ENCODE results near the gene LMOD1.
A peak's percentile ranks its signal among the peaks of the same experiment; 100 is the strongest.
"Not testable (repeated sequence)": the region's sequence is repeated elsewhere in the genome, so short reads cannot be mapped to it uniquely, and the experiment has no call there.

Gene LMOD1

DNA sequence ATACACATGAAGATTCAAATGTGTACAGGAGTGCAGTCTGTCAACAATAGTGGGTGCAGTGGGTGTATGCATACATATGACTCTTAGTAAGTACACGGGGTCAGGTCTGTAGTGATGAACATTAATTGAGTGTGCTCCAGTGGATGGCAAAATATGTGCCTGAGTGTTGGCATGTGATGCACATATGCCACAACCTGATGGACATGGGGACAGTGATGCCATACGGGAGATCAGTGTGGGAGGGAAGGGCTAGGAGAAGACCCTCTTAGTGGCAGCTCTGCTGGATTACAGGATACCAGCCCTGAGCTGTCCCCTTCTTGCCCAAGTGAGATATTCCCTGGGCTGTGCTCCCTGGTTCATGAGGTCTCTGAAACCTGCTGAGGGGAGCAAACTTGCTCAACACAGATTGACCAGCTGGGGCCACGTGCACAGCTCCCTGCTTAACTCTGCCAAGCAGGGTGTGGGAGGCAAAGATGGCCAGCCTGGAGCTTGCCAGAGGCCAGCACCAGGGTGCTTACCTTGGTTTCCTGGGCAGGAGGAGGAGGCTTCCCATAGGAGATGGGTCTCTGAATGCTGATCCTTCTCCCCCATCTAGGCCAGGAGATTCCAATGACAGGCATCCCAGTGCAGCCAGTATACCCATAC, 55.4 kb downstream of the LMOD1 start:
- DNase-seq = no peak

DNA sequence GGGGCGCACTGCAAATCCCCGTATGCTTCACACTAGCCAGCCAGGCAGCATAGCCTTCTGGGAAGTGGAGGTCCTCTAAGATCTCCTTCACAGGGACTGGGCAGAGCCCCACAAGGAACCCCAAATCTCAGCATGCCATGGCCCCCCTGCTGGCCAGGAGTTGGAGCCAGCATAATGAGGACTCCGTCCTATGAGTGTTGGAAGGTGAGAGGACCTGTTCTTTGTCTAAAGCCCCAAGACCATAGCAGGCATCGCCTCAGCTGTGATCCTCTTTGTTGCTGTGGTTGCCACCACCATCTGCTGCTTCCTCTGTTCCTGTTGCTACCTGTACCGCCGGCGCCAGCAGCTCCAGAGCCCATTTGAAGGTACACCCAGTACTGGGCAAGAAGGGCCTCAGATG, 56.1 kb downstream of the LMOD1 start:
- DNase-seq = no peak

DNA sequence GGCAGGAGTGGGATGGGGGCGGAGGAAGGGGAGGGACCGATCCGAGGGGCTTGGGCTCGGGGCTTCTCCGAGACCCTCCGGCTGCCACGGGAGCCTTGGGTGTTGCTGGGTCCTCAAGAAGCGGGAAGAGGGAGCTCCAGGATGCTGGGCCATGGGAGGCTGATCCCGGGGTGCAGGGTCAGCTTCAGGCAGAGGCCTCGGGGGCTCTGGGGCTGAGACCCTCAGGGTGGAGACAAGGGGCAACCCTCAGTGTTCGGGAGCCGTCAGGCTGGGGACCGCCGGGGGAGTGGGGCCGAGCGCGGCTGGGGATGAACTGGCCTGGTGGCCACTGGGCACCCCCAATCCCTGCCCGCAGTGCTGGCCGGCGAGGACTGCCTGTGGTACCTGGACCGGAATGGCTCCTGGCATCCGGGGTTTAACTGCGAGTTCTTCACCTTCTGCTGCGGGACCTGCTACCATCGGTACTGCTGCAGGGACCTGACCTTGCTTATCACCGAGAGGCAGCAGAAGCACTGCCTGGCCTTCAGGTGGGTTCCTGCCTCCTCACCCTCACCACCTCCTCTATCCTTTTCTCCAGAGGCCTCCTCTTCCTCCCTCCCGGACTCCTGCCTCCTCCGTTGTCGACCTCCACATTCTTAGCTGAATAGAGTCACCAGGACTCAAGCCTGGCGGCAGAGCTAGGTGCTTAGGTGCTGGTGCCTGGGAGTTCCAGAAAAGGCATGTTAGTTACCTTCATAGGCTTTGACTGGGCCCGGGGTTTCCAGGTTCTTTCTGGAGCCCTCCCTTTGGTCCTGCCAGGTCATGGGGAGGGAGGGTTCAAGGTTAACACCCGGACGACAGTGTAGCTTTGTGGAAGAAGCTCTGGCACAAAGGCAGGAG, 57.0 kb downstream of the LMOD1 start:
- no peak for DNase-seq

DNA sequence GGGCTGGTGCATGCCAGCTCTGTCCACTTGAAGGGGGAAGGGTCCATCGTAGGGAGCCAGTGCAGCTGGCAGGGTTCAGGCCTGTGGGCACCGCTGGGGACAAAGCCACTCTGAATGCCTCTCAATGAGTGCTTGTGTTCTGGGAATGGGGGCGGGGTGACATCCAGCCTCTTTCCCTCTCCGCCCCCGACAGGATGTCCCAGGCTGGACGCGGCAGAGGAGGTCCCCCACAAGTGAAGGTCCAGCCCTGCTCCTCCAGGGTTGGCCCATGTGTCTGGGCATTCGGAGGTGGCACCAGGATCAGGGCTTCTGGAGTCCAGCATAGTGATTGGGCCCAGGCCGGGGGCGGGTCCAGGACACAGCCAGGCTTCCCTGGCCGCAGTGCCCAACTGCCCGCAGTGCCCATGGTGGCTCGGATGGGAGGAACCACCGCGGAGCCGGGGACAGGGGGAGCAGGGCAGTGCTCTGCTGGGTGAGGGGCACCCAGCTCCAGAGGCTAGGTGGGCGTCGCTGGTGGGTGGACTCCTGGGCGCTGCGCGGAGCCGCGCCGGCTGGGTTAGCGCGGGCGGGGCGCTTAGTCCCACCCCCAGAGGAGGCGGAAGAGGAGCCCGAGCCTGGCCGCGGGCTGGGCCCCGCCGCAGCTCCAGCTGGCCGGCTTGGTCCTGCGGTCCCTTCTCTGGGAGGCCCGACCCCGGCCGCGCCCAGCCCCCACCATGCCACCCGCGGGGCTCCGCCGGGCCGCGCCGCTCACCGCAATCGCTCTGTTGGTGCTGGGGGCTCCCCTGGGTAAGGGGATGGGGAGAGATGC, 57.9 kb downstream of the LMOD1 start, which contains the start of gene SHISA4:
Gene SHISA4, plus strand, starts transcription at position 617 of the 808 bp plus-strand sequence. Its CDS starts 97 bp downstream, at position 714.
- peak; percentile 13 for DNase-seq

DNA sequence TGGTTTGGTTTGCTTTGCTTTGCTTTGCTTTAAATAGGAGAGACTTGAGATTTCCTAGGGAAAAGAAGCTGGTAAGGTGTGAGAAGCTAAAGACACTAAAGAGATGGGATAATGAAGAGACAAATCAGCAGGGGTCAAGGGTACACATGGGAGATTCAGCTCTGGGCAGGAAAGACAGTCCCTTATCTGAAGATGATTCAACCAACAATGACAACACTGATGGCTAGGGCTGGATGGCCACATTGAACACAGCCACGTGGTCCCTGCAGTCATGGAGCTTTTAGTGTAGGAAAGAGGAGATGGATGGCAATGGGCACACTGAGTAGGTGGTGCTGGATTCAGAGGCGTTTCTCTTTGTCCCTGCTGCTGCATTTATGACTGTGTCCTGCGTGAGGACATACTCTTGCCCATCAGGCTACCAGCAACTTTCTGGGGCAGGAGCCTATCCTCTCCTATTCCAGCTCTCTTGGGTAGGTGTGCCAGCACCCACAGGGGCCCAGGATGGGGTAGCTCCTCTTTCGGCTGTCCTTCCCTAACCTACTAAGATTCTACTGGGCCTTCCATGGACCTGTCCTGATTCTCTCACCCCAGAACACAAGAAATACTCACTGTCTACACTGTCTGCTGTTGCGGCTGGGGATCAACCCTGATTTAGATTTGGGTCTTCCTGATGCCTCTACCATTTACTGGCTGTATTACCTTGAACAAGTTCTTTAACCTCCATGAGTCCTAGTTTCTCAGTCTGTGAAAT, 59.1 kb downstream of the LMOD1 start:
- DNase-seq = no peak

DNA sequence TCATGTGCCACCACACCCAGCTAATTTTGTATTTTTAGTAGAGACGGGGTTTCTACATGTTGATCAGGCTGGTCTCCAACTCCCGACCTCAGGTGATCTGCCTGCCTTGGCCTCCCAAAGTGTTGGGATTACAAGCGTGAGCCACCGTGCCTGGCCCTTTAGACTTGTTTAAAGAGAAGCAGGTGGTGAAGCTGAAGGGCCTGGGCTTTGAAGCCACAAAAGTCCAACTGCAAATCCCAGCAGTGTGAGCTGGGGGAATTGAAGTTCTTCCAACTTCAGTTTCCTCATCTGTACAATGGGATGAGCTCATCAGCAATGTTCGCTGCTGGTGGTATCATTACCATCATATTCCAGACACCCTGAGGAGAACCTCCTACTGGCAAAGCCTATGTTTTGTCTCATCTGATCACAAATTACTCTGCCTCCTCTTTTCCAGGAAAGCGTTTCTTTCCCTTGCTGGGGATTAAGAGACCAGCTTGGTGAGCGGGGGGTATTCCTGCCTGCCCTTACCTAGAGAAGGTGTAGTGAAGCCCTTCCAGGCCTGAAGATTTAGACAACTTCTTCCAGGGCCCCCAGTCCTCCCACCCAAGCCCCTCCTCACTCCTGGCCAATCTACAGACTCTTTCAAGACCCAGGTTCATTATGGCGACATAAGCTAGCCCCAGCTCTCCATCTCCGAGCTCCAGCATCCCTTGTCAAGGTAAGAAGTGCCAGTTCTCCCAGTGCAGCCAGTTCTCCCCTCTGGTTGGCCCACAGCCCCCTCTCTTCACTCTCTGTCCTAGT, 60.1 kb downstream of the LMOD1 start:
- no peak for DNase-seq

- no peak for DNase-seq
Measured at GRCh38 chr1:201885531-201886075, 60.7 kb downstream of the LMOD1 start.

DNA sequence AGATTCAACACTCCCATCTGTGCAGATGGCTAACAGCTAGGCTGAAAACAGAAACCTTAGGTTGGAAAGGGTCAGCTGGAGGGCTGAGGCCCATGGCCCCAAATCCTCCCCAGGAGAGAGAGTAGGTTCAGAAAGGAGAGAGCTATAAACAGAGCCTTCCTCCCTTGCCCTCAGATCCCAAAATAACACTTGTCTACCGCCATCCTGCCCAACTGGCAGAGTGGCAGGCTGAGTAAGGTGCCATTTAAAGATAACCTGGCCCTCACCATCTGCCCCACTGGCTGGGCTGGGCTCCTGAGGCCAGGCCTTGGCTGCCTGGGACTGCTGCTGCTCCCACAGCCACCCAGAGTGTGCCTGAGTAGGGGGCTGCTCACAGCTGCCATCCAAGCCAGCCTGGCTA, 61.9 kb downstream of the LMOD1 start:
- DNase-seq = no peak

DNA sequence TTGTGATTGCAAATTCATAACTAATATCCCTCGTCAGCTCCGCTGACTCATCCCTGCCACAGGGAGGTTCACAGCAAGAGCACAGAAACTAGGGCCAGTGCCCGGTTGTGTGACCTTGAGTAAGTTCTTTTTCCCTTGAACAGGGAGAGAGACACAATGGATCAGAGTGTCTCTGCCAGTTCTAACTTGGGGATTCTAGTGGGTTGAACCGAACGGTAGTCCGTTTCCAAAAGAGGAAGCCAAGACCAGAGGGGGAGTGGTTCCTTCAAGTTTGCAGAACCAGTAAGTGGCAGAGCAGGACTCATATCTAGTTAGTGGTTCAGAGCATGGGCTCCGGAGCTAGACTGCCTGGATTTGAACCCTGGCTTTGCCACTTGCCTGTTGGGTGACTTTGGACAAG, 62.6 kb downstream of the LMOD1 start:
- DNase-seq = no peak

DNA sequence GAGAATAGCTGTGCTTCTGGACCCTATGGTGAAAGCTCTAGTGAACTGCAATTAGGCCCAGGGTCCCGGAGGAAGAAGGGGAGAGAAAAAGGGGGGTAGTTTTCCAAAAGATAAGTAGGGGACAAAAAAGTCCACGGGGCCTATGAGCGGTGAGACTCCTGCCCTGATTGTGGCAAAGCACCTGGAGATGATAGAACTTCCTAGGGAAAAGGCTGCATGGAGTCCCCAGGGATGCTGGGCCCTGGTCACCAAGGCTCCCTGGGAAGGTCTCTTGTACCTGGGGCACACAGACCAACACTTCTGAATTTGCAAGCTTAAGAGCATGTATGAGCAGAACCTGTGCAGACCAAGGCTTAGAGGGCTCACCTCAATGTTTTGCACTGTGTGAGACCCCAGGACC, 63.1 kb downstream of the LMOD1 start:
- DNase-seq = no peak

DNA sequence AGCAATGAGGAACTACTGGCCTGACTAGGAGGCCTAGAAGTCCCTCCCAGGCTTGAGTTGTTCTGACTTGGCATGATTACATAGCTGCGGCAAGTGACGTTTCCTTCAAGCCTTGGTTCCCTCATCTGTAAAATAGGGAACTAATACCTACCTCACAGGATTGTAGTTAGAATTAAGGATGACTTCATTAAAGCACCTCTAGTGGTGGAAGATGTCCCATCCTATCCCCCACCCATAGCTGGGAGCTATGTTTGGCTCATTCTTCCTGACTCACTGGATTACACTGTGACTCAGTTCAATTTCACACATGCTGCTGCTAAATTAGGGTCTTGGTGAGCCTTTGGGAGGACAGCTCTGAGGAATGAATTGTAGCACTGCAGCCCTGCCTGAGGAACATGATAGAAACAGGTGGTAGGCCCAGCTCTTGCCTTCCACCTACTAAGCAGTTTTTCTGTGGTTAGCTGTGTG, 63.6 kb downstream of the LMOD1 start:
- DNase-seq = no peak

DNA sequence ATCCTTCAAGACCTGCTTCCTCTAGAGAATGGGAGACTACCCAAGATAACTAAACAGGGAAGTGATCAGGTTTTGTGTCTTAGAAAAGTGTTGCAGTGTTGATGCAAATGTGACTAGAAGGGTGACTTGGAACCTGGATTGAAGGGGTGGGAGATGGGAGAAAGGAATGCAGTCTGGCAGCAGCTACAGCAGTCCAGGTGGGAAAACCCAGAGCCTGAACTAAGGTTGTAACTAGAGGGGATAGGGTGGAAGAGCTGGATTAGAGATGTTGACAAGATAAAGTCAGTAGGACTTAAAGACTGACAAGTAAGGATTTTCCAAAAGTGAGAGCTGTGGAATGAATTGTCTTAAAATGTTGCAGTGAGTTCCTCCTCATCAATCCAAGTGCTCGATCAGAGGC, 64.7 kb downstream of the LMOD1 start:
- DNase-seq = no peak

DNA sequence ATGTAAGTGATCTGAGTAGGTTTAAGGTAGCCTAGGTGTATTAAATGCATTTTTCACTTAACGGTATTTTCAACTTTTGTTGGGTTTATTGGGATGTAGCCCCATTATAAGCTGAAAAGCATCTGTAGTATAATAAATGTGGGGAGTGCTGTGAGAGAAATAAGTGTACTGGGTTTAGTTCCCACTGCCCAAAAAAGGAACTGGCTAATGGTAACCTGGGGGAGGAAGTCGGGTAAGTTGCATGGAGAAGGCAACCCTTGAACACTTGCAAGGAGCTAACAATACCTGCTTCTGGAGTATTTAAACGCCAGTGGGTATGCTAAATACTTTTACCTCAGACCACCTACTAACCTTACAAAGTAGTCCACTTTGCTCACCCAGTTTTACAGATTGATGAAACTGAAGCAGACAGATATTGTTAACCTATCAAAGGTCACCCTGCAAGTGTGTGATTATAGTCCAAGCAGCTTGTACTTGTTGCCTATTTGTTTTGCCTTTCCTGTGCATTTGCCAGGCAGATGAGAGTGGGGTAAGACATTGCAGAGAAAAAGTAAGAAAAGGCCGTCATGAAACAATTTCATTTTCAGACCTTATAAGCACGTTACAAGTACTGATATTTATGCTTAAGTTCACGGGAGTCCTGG, 65.3 kb downstream of the LMOD1 start:
- no peak for DNase-seq

DNA sequence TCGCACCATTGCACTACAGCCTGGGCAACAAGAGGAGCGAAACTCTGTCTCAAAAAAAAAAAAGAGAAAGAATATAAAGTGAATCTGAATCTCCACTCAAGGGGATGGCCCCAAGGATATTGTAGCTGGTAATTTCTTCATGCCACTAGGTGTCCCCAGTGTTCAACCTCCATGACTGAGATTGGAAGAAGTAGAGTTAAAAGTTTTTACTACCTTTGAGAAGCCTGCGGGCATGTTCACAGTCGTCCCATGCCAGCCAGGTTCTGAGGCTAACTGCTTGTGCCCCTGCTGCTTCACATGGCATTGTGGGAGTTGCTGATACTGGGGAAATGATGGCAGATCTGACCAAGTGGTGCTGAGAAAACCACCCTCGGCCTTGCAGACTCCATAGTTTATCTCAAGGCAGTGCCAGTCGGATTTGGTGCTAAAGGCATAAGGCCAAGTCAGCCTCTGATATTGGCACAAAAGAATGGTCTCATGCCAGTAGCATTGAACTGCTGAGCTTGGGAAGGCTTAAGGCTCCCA, 68.4 kb downstream of the LMOD1 start:
- DNase-seq = no peak

GRCh38 chr1:201876148-201876818, 70.1 kb downstream of the LMOD1 start:
- no peak for DNase-seq

DNA sequence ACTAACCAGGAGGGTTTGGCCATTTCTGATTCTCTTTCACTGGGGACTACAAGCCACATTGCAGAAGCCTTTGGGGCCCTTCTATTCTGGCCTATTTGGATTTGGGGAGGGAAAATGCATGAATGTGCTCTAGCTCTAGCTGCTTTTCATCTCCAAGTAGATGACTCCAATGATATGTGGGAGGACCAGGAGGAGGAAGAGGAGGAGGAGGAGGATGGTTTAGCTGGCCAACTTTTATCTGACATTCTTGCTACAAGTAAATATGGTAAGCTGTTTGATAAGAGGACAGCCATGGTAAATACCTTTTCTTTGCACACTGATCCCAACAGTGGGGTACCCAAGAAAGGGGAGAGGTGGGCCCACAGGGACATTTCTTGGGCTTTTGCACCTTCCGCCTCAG, 71.7 kb downstream of the LMOD1 start:
- DNase-seq = no peak

DNA sequence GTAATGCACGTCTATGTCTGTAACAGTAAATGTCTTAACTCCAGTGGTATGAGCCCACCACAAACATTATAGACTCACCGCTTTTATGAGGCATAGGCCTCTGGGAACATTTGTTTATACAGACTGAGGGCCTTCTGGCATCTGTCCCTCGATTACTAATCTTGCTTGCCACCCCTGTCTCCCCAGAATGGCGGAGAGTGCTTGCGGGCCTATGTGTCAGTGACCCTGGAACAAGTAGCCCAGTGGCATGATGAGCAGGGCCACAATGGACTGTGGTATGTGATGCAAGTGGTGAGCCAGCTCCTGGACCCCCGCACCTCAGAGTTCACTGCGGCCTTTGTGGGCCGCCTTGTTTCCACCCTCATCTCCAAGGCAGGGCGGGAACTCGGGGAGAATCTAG, 76.0 kb downstream of the LMOD1 start:
- no peak for DNase-seq

GRCh38 chr1:201861448-201861847, 84.9 kb downstream of the LMOD1 start:
- no peak for DNase-seq

DNA sequence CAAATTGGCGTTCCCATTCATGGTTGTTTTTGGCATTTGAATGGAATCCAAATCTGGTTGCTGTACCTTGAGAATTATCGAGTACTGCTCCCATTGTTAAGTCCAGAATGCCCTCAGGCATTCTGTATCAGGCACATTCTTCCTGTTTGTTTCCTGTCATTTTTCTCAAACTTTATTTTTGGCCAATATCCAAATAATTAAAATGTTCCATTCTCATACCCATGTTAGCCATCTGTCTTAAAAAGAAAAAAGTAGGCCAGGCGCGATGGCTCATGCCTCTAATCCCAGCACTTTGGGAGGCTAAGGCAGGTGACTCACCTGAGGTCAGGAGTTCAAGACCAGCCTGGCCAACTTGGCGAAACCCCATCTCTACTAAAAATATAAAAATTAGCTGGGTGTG, 86.9 kb downstream of the LMOD1 start:
- DNase-seq = no peak

- not testable (repeated sequence) for DNase-seq
Measured at GRCh38 chr1:201856722-201857121, 89.6 kb downstream of the LMOD1 start.
